ENCODE data around the gene DCLK3.

DNA sequence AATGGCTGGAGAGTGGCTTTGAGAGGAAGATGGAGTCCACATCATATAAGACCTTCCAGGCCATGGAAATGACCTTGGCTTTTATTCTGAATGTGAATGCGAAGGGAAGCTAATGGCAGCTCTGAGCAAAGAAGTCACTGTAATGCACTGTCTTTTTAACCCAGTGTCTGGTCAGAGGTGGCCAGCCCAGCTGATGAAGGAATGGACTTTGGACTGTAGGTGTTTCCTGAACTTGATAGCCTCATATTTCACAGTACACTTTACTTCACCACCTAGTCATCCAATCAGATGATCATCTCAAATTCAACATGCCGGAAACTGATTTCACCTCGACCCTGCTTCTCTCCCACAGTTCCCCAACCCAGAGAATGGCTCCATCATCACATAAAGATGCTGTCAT, 33.4 kb downstream of the DCLK3 start:
- TF ChIP-seq, protein P1, sequence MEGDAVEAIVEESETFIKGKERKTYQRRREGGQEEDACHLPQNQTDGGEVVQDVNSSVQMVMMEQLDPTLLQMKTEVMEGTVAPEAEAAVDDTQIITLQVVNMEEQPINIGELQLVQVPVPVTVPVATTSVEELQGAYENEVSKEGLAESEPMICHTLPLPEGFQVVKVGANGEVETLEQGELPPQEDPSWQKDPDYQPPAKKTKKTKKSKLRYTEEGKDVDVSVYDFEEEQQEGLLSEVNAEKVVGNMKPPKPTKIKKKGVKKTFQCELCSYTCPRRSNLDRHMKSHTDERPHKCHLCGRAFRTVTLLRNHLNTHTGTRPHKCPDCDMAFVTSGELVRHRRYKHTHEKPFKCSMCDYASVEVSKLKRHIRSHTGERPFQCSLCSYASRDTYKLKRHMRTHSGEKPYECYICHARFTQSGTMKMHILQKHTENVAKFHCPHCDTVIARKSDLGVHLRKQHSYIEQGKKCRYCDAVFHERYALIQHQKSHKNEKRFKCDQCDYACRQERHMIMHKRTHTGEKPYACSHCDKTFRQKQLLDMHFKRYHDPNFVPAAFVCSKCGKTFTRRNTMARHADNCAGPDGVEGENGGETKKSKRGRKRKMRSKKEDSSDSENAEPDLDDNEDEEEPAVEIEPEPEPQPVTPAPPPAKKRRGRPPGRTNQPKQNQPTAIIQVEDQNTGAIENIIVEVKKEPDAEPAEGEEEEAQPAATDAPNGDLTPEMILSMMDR (IDR thresholded peaks at IDR 0.05; ENCODE audit: insufficient read depth, low read depth, low read length): no peak
- TF ChIP-seq EZH2 (IDR thresholded peaks at IDR 0.05; ENCODE audit: insufficient read depth, low read length): no peak
